Sigmoid colon (tissue), 7 donors: Measurements from ENCODE around the gene KIF26B. TPM values are rescaled to one million over a fixed set of nuclear protein-coding genes. Genes with fewer than 3 reads are reported as not detected.

ENCODE experiments used
- DNase-seq: peaks from one replicate; pipeline ENCODE4 v3.0.0-alpha.2; 2019
- H3K27ac ChIP-seq, 4 donors: fragments of 200-600 bp; sonication (generic); one replicate each; pipeline ENCODE4 v1.5.1; 2016 to 2019; ENCODE audit warnings: mild to moderate bottlenecking in 1 of 4
- H3K27me3 ChIP-seq, 3 donors: fragments of 200-600 bp; sonication (generic); one replicate each; pipeline ENCODE4 v1.5.1; 2019; ENCODE audit warnings: mild to moderate bottlenecking in 1 of 3
- H3K36me3 ChIP-seq, 4 donors: fragments of 200-600 bp; sonication (generic); one replicate each; pipeline ENCODE4 v1.5.1; 2016 to 2019
- H3K4me1 ChIP-seq, 4 donors: fragments of 200-600 bp; sonication (generic); one replicate each; pipeline ENCODE4 v1.5.1; 2017 to 2019
- H3K4me3 ChIP-seq, 4 donors: fragments of 200-600 bp; sonication (generic); one replicate each; pipeline ENCODE4 v1.5.1; 2017 to 2019; ENCODE audit warnings: mild to moderate bottlenecking in 2 of 4, moderate library complexity in 1 of 4
- H3K9me3 ChIP-seq, 4 donors: fragments of 200-600 bp in 3 of 4; sonication (generic) in 3 of 4; one replicate each; pipeline versions ENCODE4 v1.5.1 to v1.6.1; 2013 to 2019
- CTCF ChIP-seq, 4 experiments: fragments of 450-650 bp in 3 of 4; fragments of 200-600 bp in 1 of 4; IDR thresholded peaks; one replicate each; pipeline ENCODE4 v1.5.1; 2016 to 2019; ENCODE audit warnings: antibody characterized with exemption in 4 of 4, mild to moderate bottlenecking in 3 of 4, moderate library complexity in 2 of 4
- EP300 ChIP-seq, 4 donors: sonication (generic); formaldehyde crosslinking; IDR thresholded peaks; one replicate each; pipeline ENCODE4 v1.6.1; 2017; ENCODE audit warnings: antibody characterized with exemption in 4 of 4
- POLR2A ChIP-seq, 2 donors: fragments of 450-650 bp; IDR thresholded peaks; one replicate each; pipeline ENCODE4 v1.6.1; 2016; ENCODE audit warnings: antibody characterized with exemption in 2 of 2, mild to moderate bottlenecking in 2 of 2, moderate library complexity in 2 of 2
- POLR2AphosphoS5 ChIP-seq, 4 donors: sonication (generic); formaldehyde crosslinking; IDR thresholded peaks; one replicate each; pipeline ENCODE4 v1.6.1; 2017; ENCODE audit warnings: antibody characterized with exemption in 4 of 4
- WGBS, 2 donors: extraction: QIAGEN DNeasy Blood & Tissue Kit; methylation state at CpG; one replicate each; pipeline ENCODE4 v1.1.7; 2013; 5-methylcytosine and 5-hydroxymethylcytosine counted together
- intact Hi-C: fragments of 100-400 bp; cut with DNase I; formaldehyde crosslinking; loops from one replicate; pipeline ENCODE4 v1.15.1; 2023
- polyA plus RNA-seq, 3 donors: library from polyadenylated mRNA; stranded (reverse); fragments of 200-250 nt; gene quantifications; one replicate each; pipeline ENCODE4 v1.2.3, GENCODE V29; 2013
- total RNA-seq, 4 donors: library from RNA; depleted of rRNA; stranded (reverse); fragments of >200 nt; gene quantifications; one replicate each; pipeline ENCODE4 v1.1.0, GENCODE V29; 2016
- donor health status: healthy with polysubstance abuse.
- donor health status: Bipolar disorder and iron deficiency.
- donor health status: healthy.

KIF26B gene
- total and polyA plus RNA-seq, 7 donors, result under 0.01 to 5.5 (median 1.4) TPM; not detected in 1

DNA sequence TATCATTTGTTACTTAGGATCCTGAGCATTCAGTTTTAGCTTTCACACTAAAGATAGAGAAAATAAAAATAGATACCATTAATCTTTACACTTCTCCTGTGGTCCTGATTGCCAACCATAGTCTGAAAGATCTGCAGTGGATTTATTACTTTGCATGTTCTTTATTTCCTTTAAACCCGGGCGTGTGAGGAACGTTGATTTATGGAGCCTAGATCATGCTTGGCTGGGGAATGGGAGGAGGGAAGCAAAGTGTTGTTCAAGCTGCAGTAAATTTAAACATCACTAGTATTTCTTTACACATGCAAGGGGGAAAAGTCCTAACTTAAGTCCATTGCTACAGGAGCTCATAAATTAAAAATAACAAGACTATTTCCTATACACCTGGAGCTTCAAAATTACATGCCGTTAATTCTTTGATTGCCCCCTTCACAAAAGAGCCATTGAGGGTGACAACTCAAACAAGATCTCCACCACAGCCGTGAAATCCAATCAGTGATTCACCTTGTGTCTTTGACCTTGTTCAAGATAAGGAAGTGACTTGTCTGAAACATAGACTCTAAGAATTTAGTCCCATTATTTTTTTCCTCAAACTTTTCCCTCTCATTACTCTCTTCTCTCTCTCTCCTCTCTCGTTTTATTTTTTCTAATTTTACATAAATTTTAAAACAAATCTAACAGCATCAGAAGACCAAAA, 282.7 kb downstream of the KIF26B start:
- TF ChIP-seq POLR2AphosphoS5 (IDR thresholded peaks at IDR 0.05) (no peak), CTCF (IDR thresholded peaks at IDR 0.05) (no peak), POLR2A (IDR thresholded peaks at IDR 0.05) (no peak), EP300 (IDR thresholded peaks at IDR 0.05) (no peak)
- peaks cover 0 to 16% (median 0%) of the 10 kb centered on the region in 3 donors for H3K27me3 ChIP-seq
- WGBS, 2 donors, result 12 to 24% methylated on average over 6 of the region's 6 CpGs
- no peaks in the 10 kb centered on the region for H3K9me3 ChIP-seq
- no peak overlapping the region for H3K27ac ChIP-seq
- peaks cover 0 to 14% (median 8%) of the 10 kb centered on the region in 4 donors for H3K4me1 ChIP-seq
- no peaks in the 10 kb centered on the region for H3K36me3 ChIP-seq
- no peak overlapping the region for H3K4me3 ChIP-seq
- DNase-seq, result no peak
- intact Hi-C loops, result no loop called here

- Histone ChIP-seq H3K4me3 (no peak overlapping the region), H3K36me3 (no peaks in the 10 kb centered on the region), H3K27me3 (peaks cover 0 to 12% (median 0%) of the 10 kb centered on the region in 3 donors), H3K9me3 (no peaks in the 10 kb centered on the region), H3K27ac (peak overlapping the region in 1 of 4 donors; percentile 4), H3K4me1 (peaks cover 0 to 19% (median 8%) of the 10 kb centered on the region in 4 donors)
- no peak for TF ChIP-seq POLR2A (IDR thresholded peaks at IDR 0.05)
- TF ChIP-seq POLR2AphosphoS5 (IDR thresholded peaks at IDR 0.05), result peak in 1 of 4 donors; percentile 14
- intact Hi-C loops, result no loop called here
- no peak for DNase-seq
- 10 to 44% methylated on average over 7 of the region's 7 CpGs for WGBS, 2 donors
These were observed 286.1 kb downstream of the KIF26B start for GRCh38 chr1:245440922-245441321.

DNA sequence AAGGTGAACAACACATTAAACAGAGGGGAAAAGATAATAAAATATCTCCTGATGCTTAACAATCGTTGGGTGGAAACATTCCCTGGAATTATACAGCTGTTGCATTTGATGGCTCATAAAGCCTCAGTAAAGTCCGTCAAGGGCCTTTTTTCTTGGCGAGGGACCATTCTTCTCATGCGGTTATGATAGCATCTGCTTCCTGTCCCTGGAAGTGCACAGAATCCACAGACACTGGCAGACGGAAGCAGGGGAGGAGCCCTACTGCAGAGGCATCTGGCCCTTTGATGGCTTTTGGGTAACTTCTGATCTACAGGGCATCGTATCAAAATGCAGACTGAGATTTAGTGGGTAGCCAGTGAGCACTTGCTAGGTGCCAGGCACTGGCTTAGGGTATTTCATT, 286.9 kb downstream of the KIF26B start:
- Histone ChIP-seq H3K9me3 (no peaks in the 10 kb centered on the region), H3K4me1 (peaks cover 0 to 19% (median 8%) of the 10 kb centered on the region in 4 donors), H3K36me3 (no peaks in the 10 kb centered on the region), H3K27ac (no peak overlapping the region), H3K4me3 (no peak overlapping the region), H3K27me3 (peaks cover 0 to 6% (median 0%) of the 10 kb centered on the region in 3 donors)
- WGBS, 2 donors, result 4 to 5% methylated on average over 6 of the region's 6 CpGs
- peak in 2 of 4 donors; percentile 44 for TF ChIP-seq POLR2AphosphoS5 (IDR thresholded peaks at IDR 0.05)
- no peak for TF ChIP-seq POLR2A (IDR thresholded peaks at IDR 0.05)
- TF ChIP-seq EP300 (IDR thresholded peaks at IDR 0.05), result peak in 1 of 4 donors; percentile 5
- intact Hi-C loops, result no loop called here
- peak; percentile 71 for DNase-seq

DNA sequence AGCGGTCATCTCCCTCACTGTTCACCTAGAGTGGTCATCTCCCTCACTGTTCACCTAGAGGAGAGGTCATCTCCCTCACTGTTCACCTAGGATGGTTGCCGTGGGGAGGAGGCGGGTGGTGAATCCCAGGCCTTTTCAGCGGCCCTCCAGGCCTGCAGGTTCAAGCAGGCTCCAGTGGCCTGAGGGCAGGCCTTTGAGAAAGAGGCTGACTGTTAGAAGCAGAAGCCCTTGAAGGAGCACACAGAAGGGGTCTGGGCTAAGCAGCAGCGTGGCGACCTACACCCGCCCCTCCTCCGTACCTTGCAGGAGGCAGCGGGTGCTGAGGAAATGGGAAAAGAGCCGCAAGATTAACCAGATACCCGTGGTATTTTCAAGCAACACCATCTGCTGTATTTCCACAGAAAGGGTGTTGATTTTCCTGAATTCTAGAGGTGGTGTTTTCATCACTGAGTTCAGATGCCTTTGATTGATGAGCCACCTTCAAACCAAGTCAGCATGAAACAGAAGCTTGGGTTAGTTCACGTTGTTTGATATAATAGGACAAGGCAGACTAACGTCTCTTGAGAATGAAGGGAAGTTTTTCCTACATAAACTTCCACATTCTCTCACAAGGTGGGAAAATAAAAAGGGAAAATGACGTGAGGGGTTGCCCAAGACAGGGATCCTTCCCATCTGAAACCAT, 289.5 kb downstream of the KIF26B start:
- 83 to 85% methylated on average over 14 of the region's 14 CpGs for WGBS, 2 donors
- Histone ChIP-seq H3K9me3 (no peaks in the 10 kb centered on the region), H3K4me1 (peaks cover 0 to 30% (median 18%) of the 10 kb centered on the region in 4 donors), H3K27ac (no peak overlapping the region), H3K36me3 (no peaks in the 10 kb centered on the region), H3K27me3 (peaks cover 0 to 3% (median 0%) of the 10 kb centered on the region in 3 donors), H3K4me3 (no peak overlapping the region)
- no peak for DNase-seq
- intact Hi-C loops, result no loop called here
- TF ChIP-seq POLR2AphosphoS5 (IDR thresholded peaks at IDR 0.05), result no peak
- TF ChIP-seq CTCF (IDR thresholded peaks at IDR 0.05), result no peak
- TF ChIP-seq POLR2A (IDR thresholded peaks at IDR 0.05), result no peak
- TF ChIP-seq EP300 (IDR thresholded peaks at IDR 0.05), result no peak

DNA sequence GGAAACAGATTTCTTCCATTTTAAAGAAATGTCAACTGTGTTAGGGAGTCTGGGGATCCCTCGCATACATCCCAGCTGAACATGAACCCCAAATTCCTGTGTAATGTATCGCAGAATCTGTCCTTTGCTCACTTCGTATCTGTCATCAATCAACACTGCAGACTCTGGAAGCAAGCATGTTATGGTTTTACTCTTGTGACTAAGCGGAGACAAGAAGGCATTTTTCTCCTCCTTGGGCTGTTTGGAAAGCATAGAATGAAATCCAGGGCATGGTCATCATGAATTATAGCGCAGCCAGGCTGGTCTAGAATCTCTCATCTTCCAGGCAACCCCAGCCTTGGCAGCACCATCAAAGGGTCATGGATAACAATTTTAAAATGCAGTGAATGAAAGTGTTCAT, 290.2 kb downstream of the KIF26B start:
- Histone ChIP-seq H3K27ac (no peak overlapping the region), H3K36me3 (no peaks in the 10 kb centered on the region), H3K9me3 (no peaks in the 10 kb centered on the region), H3K27me3 (peaks cover 0 to 3% (median 0%) of the 10 kb centered on the region in 3 donors), H3K4me3 (no peak overlapping the region), H3K4me1 (peaks cover 0 to 35% (median 21%) of the 10 kb centered on the region in 4 donors)
- TF ChIP-seq EP300 (IDR thresholded peaks at IDR 0.05), result no peak
- no peak for TF ChIP-seq CTCF (IDR thresholded peaks at IDR 0.05)
- no peak for TF ChIP-seq POLR2A (IDR thresholded peaks at IDR 0.05)
- DNase-seq, result no peak
- 93 to 95% methylated on average over 5 of the region's 5 CpGs for WGBS, 2 donors
- intact Hi-C loops, result no loop called here
